AG08396 (cell line): ENCODE data around the gene TRIM66.

Experiments
- DNase-seq: peaks from one replicate; pipeline ENCODE4 v3.0.0; 2012; ENCODE audit warnings: low spot score, mixed read lengths

The TRIM66 gene

GRCh38 chr11:8566613-8567210 lies 115.8 kb downstream of the TRIM66 start:
- DNase-seq = peak; percentile 8

- no peak for DNase-seq
These were observed 117.9 kb downstream of the TRIM66 start for GRCh38 chr11:8564526-8564925.
